Measurements from ENCODE around the gene SVIL.
"Not testable (repeated sequence)": the region's sequence is repeated elsewhere in the genome, so short reads cannot be mapped to it uniquely, and the experiment has no call there.

Gene SVIL

GRCh38 chr10:29618341-29619171 is 16.2 kb downstream of the SVIL start:
- no peak for DNase-seq

DNA sequence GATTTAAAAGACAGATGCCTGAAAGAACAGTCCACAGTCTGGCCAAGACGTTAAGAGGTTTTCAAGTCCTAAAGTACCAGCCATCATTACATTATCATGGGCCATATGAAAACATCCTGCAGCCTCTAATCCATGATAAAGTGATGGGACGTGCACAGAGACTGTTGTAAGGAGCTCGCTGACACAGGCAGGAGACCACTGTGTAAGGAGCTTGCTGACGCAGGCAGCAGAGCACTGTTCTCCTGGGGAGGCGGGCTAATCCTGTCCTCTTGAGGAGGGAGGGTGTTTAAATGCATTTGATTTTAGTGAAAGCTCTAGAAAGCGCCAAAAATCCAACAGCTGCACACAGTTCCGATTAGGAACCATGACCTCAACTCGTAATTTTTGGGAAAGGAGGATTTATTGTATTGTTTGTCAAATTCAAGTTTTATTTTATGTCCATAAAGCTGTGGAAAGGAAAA is 16.9 kb downstream of the SVIL start:
- no peak for DNase-seq

DNA sequence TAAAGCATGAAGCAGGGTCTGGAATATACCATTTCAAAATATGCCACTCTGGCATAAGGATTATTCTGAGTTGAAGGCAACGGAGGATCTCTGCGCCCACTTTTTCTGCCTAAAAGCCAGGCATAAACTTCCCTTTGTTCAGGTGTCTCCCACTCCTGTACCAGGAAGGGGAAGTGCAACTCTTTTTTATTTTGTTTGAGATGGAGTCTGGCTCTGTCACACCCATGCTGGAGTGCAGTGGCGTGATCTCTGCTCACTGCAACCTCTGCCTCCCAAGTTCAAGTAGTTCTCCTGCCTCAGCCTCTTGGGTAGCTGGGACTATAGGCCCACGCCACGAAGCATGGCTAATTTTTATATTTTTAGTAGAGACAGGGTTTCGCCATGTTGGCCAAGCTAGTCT is 18.2 kb downstream of the SVIL start:
- no peak for DNase-seq

DNA sequence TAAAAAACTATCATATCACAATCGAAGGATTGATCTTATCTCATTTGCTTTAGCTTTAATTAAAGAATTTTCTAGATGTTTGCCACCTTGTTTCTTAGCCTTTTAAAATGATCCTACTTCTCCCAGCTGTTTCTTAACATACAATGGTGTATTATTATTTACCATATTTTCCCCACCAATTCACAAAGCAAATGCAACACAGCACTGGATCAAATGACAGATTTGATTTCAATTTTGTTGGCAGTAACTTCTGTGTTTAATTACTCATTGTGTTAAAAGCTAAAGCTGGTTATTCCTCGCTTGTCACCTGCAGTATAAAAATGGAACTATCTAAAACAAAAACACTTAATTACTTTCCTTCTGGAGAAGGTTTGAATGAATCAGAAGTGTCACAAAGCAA is 19.6 kb downstream of the SVIL start:
- no peak for DNase-seq

GRCh38 chr10:29614289-29614688 is 20.5 kb downstream of the SVIL start:
- not testable (repeated sequence) for DNase-seq

DNA sequence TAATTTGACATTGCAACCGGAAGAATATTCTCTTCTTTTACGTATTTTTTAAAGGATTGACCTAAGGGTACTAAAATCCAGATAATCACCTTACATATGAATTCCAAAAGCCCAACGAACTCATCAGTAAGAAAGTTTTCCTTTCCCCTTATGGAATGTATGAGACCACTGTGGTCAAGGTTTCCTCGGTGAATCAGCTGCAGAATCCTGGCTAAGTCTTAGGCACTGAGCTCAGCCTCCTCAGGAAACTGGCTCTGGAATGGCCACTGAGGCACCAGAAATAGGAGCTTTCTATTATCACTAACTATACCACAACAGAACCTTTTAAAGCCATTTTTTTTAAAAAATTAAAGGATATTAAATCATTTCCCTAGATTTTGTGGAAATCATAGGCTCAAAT is 21.0 kb downstream of the SVIL start:
- DNase-seq = no peak

DNA sequence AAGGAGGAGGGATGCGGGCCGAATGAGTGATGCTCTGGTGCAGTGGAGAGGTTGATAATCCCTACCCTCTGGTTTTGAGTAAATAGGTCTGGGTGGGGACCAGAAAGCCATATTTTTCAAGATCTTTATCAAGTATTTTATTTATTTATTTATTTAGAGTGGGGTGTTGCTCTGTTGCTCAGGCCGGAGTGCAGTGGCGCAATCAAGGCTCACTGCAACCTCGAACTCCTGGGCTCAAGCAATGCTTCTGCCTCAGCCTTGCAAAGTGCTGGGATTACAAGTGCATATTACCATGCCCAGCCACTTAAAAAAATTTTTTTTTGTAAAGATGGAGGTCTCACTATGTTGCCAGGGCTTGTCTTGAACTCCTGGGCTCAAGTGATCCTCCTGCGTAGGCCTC is 21.6 kb downstream of the SVIL start:
- DNase-seq = no peak

GRCh38 chr10:29612657-29613056 is 22.1 kb downstream of the SVIL start:
- no peak for DNase-seq

DNA sequence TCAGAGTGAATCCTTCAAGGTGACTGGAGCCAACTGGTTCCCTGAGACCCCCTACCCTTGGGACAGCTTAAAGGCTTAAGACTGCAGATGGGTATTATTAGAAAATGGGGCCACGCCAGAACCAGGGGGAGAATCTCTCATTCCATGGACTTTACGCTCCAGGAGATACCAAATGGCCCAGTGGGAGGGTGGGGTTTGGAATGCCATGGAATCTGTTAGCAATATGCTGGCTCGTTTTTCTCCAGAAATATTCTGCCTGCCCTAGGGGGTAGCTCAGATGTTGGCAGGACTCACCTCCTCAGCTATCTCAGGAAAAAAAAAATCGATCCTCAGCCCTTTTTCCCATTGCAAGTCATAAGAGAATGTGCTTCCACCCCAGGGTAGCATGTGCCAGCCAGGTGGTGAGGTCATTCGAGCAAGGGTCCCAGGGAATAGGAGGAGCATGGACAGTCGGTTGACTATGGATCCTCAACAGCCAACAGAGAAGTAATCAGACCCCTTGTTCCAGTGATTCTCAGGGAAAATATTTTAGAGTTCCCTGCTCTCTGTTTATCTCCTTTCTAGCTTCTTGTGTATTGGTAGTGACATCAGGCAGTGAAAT is 22.9 kb downstream of the SVIL start:
- DNase-seq = no peak

- DNase-seq = no peak
Observed at GRCh38 chr10:29610876-29611647, 23.7 kb downstream of the SVIL start.

DNA sequence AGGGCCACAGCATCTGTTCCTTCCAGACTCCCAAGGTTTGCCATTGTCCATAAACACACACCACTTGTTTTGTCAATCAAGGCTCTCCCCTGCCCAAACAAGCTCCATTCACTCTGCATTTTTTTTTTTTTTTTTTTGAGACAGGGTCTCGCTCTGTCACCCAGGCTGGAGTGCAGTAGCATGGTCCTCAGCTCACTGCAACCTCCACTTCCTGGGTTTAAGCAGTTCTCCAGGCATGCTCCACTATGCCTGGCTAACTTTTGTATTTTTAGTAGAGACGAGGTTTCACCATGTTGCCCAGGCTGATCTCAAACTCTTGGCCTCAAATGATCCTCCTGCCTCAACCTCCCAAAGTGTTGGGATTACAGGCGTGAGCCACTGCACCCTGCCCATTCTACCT is 24.4 kb downstream of the SVIL start:
- DNase-seq = not testable (repeated sequence)

GRCh38 chr10:29609696-29610095 is 25.1 kb downstream of the SVIL start:
- DNase-seq = no peak

- DNase-seq = no peak
Observed at GRCh38 chr10:29608476-29609301, 26.1 kb downstream of the SVIL start.

DNA sequence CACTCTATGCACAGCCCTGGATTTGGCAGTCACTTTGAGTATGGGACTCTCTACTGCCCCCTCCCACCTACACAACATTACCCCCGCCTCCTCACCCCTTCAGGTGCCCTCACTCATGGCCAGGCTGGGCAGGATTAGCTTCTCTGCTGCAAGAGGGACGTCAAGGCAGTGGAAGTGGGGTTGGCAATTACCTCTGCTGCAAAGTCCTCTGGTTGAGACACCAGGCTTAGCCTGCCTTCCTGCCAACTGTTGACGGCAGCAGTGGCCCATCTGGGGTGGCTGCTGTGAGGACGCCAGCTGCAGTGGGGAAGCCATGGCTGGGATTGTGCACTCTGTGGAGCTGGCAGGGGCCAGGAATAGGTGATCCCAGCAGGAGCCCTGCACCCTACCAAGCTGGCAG is 26.7 kb downstream of the SVIL start:
- DNase-seq = no peak

- DNase-seq = no peak
Observed at GRCh38 chr10:29607576-29607975, 27.2 kb downstream of the SVIL start.

GRCh38 chr10:29606693-29607092 is 28.1 kb downstream of the SVIL start:
- DNase-seq = not testable (repeated sequence)

- no peak for DNase-seq
Observed at GRCh38 chr10:29604291-29604825, 30.4 kb downstream of the SVIL start.

DNA sequence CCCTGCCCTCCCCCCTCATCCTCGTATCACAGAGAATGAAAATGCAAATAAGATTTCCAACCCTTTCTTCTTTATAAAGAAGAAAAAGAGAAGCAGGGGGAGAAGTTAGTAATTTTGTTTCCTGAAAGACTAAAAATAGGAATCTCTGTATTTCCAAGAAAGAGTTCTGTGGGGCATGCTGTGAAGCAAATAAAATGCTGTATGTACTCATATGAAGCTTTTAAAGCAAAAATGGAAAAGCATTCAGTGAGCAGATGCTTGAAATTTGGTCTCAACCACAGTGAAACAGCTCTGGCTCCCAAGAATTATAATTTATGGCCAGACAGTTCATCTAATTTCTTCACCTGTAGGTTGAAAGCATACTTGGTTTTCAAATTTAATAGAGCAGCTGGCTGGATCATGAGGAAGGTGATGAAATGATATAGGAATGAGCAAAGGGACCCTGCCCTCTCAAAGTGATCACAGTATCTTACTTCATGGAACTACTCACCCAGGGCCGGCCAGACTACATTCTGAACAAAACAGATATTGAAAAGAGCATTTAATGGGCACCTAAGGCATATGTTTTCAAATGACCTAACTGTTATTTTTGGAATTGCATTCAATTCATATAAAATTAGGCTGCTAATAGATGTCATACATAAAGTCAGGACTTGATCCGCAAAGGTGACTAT is 31.4 kb downstream of the SVIL start:
- DNase-seq = peak; percentile 28

GRCh38 chr10:29600821-29601220 is 34.0 kb downstream of the SVIL start:
- no peak for DNase-seq

GRCh38 chr10:29600067-29600466 is 34.7 kb downstream of the SVIL start:
- DNase-seq = no peak

GRCh38 chr10:29598851-29599311 is 35.9 kb downstream of the SVIL start:
- DNase-seq = no peak

DNA sequence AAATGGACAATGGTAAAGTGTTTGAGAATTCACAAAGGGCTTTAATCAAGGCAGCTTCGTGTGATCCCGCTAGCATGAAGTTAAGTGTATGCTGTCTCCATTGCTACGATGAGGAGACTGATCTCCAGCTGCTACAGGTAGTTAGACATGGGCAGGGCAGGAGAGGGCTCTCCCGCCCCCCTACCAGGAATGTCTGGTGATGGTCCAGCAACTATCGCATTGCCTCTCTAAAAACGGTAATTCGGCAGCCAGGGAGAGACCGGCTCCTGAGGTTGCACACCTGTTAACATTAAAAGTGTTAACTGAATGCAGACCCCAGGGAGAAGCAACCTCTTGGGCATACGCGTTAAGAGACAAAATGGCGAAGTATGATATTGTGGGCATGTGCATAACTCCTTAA is 37.9 kb downstream of the SVIL start:
- no peak for DNase-seq

All from MV-4-11 (cell line).